Osteoblast (primary cell): ENCODE results near the gene NEDD4L. TPM values are rescaled to one million over a fixed set of nuclear protein-coding genes. Genes with fewer than 3 reads are reported as not detected.
A peak's percentile ranks its signal among the peaks of the same experiment; 100 is the strongest.
"Not testable (repeated sequence)": the region's sequence is repeated elsewhere in the genome, so short reads cannot be mapped to it uniquely, and the experiment has no call there.

Source experiments
- DNase-seq: peaks from one replicate; pipeline ENCODE4 v3.0.0; 2011; ENCODE audit warnings: low spot score, mixed read lengths; ENCODE audit not compliant: insufficient read length; ENCODE audit errors: missing footprints
- H2AFZ ChIP-seq: 2 replicates; pipeline ENCODE4 v1.6.0; 2011; ENCODE audit warnings: mild to moderate bottlenecking, low read length
- H3K27ac ChIP-seq: 2 replicates; pipeline ENCODE4 v1.5.1; 2011; ENCODE audit warnings: mild to moderate bottlenecking, low read depth, low read length, moderate library complexity
- H3K27me3 ChIP-seq: 2 replicates; pipeline ENCODE4 v1.6.0; 2012; ENCODE audit warnings: mild to moderate bottlenecking, control low read depth, inconsistent platforms, low read length, moderate library complexity; ENCODE audit not compliant: insufficient read depth
- H3K36me3 ChIP-seq: 2 replicates; pipeline ENCODE4 v1.5.1; 2011; ENCODE audit warnings: mild to moderate bottlenecking, low read length, control low read depth, moderate library complexity; ENCODE audit not compliant: insufficient read depth
- H3K4me1 ChIP-seq: 2 replicates; pipeline ENCODE4 v1.5.1; 2011; ENCODE audit warnings: mild to moderate bottlenecking, low read length, control low read depth, moderate library complexity; ENCODE audit not compliant: insufficient read depth
- H3K4me2 ChIP-seq: 2 replicates; pipeline ENCODE4 v1.6.0; 2011; ENCODE audit warnings: mild to moderate bottlenecking, low read length; ENCODE audit not compliant: insufficient read depth
- H3K4me3 ChIP-seq: fragments of 200-600 bp; sonication (generic); 3 replicates; pipeline ENCODE4 v1.5.1; 2012; ENCODE audit warnings: mild to moderate bottlenecking, low read length, inconsistent platforms; ENCODE audit not compliant: insufficient read depth
- H3K79me2 ChIP-seq: 2 replicates; pipeline ENCODE4 v1.6.0; 2012; ENCODE audit warnings: mild to moderate bottlenecking, low read length, control low read depth, inconsistent platforms; ENCODE audit not compliant: insufficient read depth
- H3K9me3 ChIP-seq: 2 replicates; pipeline ENCODE4 v1.5.1; 2011; ENCODE audit warnings: low read depth, low read length, control low read depth
- H4K20me1 ChIP-seq: 2 replicates; pipeline ENCODE4 v1.6.0; 2012; ENCODE audit warnings: mild to moderate bottlenecking, low read length, control low read depth; ENCODE audit not compliant: insufficient read depth
- total RNA-seq: library from RNA; depleted of rRNA; stranded (reverse); fragments of >200 nt; gene quantifications from 2 replicates; pipeline ENCODE4 v1.2.3, GENCODE V29; 2012
- TF ChIP-seq, protein P1 (sequence below): IDR thresholded peaks from 2 replicates; pipeline ENCODE4 v1.5.1; 2011; ENCODE audit warnings: mild to moderate bottlenecking, low read depth, low read length, moderate library complexity; ENCODE audit errors: extremely low read depth

NEDD4L gene
- total RNA-seq, 1 donor: 30.0 TPM

DNA sequence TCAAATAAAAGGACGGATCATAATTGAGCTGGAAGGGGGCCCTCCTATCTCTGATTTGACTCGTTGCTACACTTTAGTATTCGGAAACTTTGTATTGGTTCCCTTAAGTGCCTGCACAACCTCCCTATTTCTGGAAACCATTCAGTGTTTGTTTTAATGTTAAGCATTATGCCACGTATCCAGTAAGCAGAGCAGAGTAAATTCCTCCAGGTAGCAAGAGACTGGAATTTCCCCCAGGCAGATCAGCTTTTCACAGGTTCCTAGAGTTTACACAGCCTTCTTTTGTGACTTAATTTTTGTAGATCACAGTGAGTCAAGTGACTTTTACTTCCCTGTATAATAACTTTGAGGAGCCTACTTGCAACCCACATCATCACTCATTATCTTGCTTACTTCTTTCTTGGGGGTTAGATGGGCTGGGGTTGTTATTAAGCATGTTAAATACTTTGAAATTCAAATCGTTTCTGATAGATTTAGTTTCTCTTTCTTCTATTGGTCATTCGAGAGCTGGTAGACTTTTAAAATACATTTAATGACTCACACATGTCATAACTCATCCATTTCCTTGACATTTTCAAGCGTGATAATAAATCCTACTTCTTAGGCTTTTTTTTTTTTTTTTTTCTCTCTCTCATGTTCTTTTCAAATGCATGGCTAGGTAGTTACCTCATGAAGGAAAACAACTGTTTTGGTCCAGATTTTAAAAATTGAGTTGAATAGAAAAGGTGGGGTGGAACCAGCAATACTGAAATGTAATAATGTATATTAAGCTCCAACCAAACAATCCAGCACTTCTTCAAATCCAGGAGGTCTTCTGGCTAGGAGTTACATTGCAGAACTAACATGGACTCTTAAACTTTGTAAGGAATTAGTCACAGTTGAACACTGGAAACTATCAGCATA lies 219.3 kb downstream of the NEDD4L start:
- Histone ChIP-seq H3K4me1 (peaks cover 25% of the 10 kb centered on the region), H3K9me3 (no peaks in the 10 kb centered on the region), H3K4me3 (peak overlapping the region; percentile 43), H2AFZ (peak overlapping the region; percentile 64), H3K36me3 (no peaks in the 10 kb centered on the region), H3K4me2 (peak overlapping the region; percentile 79), H4K20me1 (no peaks in the 10 kb centered on the region), H3K27me3 (no peaks in the 10 kb centered on the region), H3K27ac (peak overlapping the region; percentile 23), H3K79me2 (peaks cover 29% of the 10 kb centered on the region)
- TF ChIP-seq, protein P1, sequence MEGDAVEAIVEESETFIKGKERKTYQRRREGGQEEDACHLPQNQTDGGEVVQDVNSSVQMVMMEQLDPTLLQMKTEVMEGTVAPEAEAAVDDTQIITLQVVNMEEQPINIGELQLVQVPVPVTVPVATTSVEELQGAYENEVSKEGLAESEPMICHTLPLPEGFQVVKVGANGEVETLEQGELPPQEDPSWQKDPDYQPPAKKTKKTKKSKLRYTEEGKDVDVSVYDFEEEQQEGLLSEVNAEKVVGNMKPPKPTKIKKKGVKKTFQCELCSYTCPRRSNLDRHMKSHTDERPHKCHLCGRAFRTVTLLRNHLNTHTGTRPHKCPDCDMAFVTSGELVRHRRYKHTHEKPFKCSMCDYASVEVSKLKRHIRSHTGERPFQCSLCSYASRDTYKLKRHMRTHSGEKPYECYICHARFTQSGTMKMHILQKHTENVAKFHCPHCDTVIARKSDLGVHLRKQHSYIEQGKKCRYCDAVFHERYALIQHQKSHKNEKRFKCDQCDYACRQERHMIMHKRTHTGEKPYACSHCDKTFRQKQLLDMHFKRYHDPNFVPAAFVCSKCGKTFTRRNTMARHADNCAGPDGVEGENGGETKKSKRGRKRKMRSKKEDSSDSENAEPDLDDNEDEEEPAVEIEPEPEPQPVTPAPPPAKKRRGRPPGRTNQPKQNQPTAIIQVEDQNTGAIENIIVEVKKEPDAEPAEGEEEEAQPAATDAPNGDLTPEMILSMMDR: no peak
- DNase-seq: no peak

DNA sequence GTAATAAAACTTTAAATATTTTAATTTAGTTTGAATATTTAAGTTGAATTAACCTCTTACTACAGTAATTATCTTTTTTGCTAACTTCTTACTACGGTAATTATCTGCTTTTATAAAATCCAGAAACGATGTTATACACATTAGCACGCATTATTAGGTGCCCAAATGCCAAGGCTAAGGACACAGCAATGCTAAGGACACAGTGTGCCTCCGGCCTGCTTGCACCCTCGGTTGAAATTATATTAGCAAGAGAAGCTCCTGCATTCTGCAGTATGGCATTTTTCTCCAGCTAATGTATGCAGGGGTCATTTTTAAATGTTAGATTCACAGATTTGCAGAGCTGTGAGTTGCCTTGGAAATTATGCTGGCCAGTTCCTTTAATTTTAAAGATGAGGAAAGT lies 220.0 kb downstream of the NEDD4L start:
- H3K27ac ChIP-seq: no peak overlapping the region
- H3K4me3 ChIP-seq: no peak overlapping the region
- DNase-seq: no peak
- no peak overlapping the region for H3K4me2 ChIP-seq
- no peaks in the 10 kb centered on the region for H4K20me1 ChIP-seq
- H3K36me3 ChIP-seq: no peaks in the 10 kb centered on the region
- TF ChIP-seq, protein P1: no peak
- peaks cover 33% of the 10 kb centered on the region for H3K4me1 ChIP-seq
- H2AFZ ChIP-seq: no peak overlapping the region
- no peaks in the 10 kb centered on the region for H3K9me3 ChIP-seq
- peaks cover 25% of the 10 kb centered on the region for H3K79me2 ChIP-seq
- H3K27me3 ChIP-seq: no peaks in the 10 kb centered on the region

DNA sequence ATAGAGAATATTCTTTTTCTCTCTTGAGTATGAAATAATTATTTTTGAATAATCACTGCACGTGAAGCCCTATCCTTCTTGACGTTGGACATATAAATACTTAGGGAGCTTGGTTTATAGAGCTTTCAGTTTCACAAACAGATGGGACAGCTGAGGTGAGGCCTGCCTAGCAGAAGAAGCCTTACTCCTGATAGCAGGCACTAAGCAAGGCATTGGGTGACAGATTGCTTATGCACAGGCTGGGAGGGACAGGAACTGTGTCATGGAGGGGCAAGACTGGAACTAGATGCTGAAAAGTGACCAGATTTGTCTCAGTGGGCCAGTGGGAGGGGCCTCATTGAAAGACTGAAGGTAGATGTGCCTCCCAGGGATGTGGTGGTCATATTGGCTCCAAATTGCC lies 220.8 kb downstream of the NEDD4L start:
- Histone ChIP-seq H2AFZ (no peak overlapping the region), H3K36me3 (no peaks in the 10 kb centered on the region), H3K27ac (no peak overlapping the region), H4K20me1 (no peaks in the 10 kb centered on the region), H3K4me2 (no peak overlapping the region), H3K79me2 (peaks cover 21% of the 10 kb centered on the region), H3K9me3 (no peaks in the 10 kb centered on the region), H3K27me3 (no peaks in the 10 kb centered on the region), H3K4me1 (peaks cover 34% of the 10 kb centered on the region), H3K4me3 (no peak overlapping the region)
- TF ChIP-seq, protein P1: no peak
- DNase-seq: no peak

DNA sequence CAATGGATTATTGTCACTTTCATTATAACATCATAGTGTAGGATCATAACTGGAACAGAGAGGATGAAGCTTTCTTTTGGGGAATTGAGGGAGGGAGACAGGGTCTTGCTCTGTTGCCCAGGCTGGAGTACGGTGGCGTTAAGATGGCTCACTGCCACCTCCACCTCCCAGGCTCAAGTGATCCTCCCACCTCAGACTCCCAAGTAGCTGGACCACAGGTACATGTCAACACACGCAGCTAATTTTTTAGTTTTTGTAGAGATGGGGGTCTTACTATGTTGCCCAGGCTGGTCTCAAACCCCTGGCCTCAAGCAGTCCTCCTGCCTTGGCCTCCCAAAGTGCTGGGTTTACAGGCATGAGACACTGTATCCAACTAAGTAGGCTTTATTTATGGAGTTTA lies 221.5 kb downstream of the NEDD4L start:
- H3K9me3 ChIP-seq, H3K27ac ChIP-seq, H3K4me3 ChIP-seq, H3K36me3 ChIP-seq, H3K4me2 ChIP-seq, H4K20me1 ChIP-seq, DNase-seq, H3K27me3 ChIP-seq, H2AFZ ChIP-seq: not testable (repeated sequence)
- Histone ChIP-seq H3K4me1 (peaks cover 34% of the 10 kb centered on the region), H3K79me2 (peaks cover 24% of the 10 kb centered on the region)
